HG03060 (cell line): ENCODE data around the gene AGA.

ENCODE experiments used
- ATAC-seq: cut with Tn5 transposase; IDR thresholded peaks from one replicate; pipeline ENCODE4 v1.9.1; 2021; ENCODE audit warnings: low read depth, moderate number of reproducible peaks; ENCODE audit not compliant: unreplicated experiment

The AGA gene

GRCh38 chr4:177393236-177393635 is 49.0 kb downstream of the AGA start:
- no peak for ATAC-seq

GRCh38 chr4:177391953-177392352 is 50.3 kb downstream of the AGA start:
- ATAC-seq, result no peak

- no peak for ATAC-seq
Observed at GRCh38 chr4:177391287-177391686, 51.0 kb downstream of the AGA start.

GRCh38 chr4:177386278-177386815 is 55.9 kb downstream of the AGA start:
- no peak for ATAC-seq

GRCh38 chr4:177385576-177386277 is 56.5 kb downstream of the AGA start:
- ATAC-seq, result no peak

GRCh38 chr4:177384856-177385397 is 57.3 kb downstream of the AGA start:
- ATAC-seq, result no peak

GRCh38 chr4:177381762-177382310 is 60.4 kb downstream of the AGA start:
- no peak for ATAC-seq
